ENCODE results near the gene SLC6A12. TPM values are rescaled to one million over a fixed set of nuclear protein-coding genes. Genes with fewer than 3 reads are reported as not detected.
A peak's percentile ranks its signal among the peaks of the same experiment; 100 is the strongest.

The SLC6A12 gene
- total RNA-seq, 1 donor from 2014 or later = 0.64 TPM

DNA sequence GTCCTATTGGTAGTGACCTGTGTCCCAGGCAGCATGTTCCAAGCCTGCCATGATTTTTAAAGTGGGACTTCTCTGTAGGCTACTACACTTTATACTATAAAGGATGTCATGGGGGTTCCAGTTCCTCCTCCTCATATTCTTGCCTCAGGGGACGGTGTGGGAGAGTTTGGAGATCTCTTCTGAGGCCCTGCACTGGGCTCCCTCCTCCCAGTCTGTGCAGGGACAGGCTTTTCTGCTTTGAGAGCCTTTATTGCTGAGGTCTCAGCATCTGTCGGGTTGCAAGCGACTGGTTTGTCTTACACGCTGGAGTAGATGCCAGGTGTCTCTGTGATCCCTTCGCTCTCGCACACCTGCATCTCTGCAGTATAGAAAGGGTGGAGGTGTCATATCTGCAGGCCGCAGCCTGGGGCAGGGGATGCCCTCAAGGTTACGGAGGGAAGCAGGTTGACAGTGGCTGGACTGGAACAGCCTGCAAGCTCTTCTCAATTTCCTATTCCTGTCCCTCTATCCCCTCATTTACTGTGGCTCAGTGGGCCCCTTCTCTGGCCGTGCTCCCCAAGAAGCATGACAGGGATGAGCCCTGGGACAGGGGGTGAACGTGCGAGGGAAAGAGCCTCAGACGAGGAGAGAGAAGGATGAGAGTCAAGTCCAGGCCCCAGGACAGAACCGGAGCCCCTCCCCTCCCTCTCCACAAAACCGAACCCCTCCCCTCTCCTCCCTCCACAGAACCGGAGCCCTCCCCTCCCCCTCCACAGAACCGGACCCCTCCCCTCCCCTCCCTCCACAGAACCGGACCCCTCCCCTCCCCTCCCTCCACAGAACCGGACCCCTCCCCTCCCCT lies 51.3 kb downstream of the SLC6A12 start:
- peaks cover 14% of the 10 kb centered on the region for H3K27me3 Mint-ChIP-seq (ENCODE audit: unreplicated experiment)
- peak overlapping the region; percentile 72 for H3K27ac Mint-ChIP-seq (ENCODE audit: unreplicated experiment)
- no peak for TF ChIP-seq CTCF (IDR thresholded peaks at IDR 0.05; ENCODE audit: partially characterized antibody, unreplicated experiment)
- H3K9me3 Mint-ChIP-seq (ENCODE audit: unreplicated experiment) = peaks cover 12% of the 10 kb centered on the region
- DNase-seq = peak; percentile 63
- H3K36me3 Mint-ChIP-seq (ENCODE audit: unreplicated experiment) = peaks cover 5% of the 10 kb centered on the region
- peaks cover 50% of the 10 kb centered on the region for H3K4me1 Mint-ChIP-seq (ENCODE audit: low read depth, unreplicated experiment)
- no peak overlapping the region for H3K4me3 Mint-ChIP-seq (ENCODE audit: unreplicated experiment)

DNA sequence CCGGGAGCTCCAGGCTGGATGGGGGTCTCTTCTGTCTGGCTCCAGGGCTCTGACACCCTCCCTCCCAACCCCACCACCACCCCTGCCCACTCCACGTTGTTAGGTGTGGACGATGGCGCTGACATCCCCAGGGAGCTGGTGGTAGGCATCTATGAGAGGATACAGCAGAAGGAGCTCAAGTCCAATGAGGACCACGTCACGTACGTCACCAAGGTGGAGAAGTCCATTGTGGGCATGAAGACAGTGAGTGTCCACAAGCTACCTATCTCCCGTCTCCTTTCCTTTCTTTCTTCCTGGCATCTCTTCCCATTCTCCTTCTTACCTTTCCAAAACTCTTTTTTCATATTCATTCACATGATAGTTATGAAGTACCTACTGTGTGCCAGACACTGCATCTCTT lies 52.1 kb downstream of the SLC6A12 start:
- Mint-ChIP-seq H3K36me3 (ENCODE audit: unreplicated experiment) (peaks cover 5% of the 10 kb centered on the region), H3K27me3 (ENCODE audit: unreplicated experiment) (peaks cover 18% of the 10 kb centered on the region), H3K4me1 (ENCODE audit: low read depth, unreplicated experiment) (peaks cover 47% of the 10 kb centered on the region), H3K27ac (ENCODE audit: unreplicated experiment) (peak overlapping the region; percentile 14), H3K9me3 (ENCODE audit: unreplicated experiment) (peaks cover 12% of the 10 kb centered on the region), H3K4me3 (ENCODE audit: unreplicated experiment) (no peak overlapping the region)
- TF ChIP-seq CTCF (IDR thresholded peaks at IDR 0.05; ENCODE audit: partially characterized antibody, unreplicated experiment) = no peak
- no peak for DNase-seq

- no peak for TF ChIP-seq CTCF (IDR thresholded peaks at IDR 0.05; ENCODE audit: partially characterized antibody, unreplicated experiment)
- Mint-ChIP-seq H3K4me3 (ENCODE audit: unreplicated experiment) (no peak overlapping the region), H3K27ac (ENCODE audit: unreplicated experiment) (no peak overlapping the region), H3K27me3 (ENCODE audit: unreplicated experiment) (peaks cover 16% of the 10 kb centered on the region), H3K36me3 (ENCODE audit: unreplicated experiment) (peaks cover 5% of the 10 kb centered on the region), H3K9me3 (ENCODE audit: unreplicated experiment) (peaks cover 12% of the 10 kb centered on the region), H3K4me1 (ENCODE audit: low read depth, unreplicated experiment) (peaks cover 43% of the 10 kb centered on the region)
- no peak for DNase-seq
Measured at GRCh38 chr12:160858-161257, 53.1 kb downstream of the SLC6A12 start.

GRCh38 chr12:159156-159782 lies 54.7 kb downstream of the SLC6A12 start:
- Mint-ChIP-seq H3K4me1 (ENCODE audit: low read depth, unreplicated experiment) (peaks cover 33% of the 10 kb centered on the region), H3K9me3 (ENCODE audit: unreplicated experiment) (peaks cover 16% of the 10 kb centered on the region), H3K27me3 (ENCODE audit: unreplicated experiment) (peaks cover 12% of the 10 kb centered on the region), H3K36me3 (ENCODE audit: unreplicated experiment) (no peaks in the 10 kb centered on the region), H3K4me3 (ENCODE audit: unreplicated experiment) (no peak overlapping the region), H3K27ac (ENCODE audit: unreplicated experiment) (peak overlapping the region; percentile 45)
- DNase-seq = no peak
- TF ChIP-seq CTCF (IDR thresholded peaks at IDR 0.05; ENCODE audit: partially characterized antibody, unreplicated experiment) = no peak

GRCh38 chr12:157644-158043 lies 56.3 kb downstream of the SLC6A12 start:
- Mint-ChIP-seq H3K27ac (ENCODE audit: unreplicated experiment) (no peak overlapping the region), H3K9me3 (ENCODE audit: unreplicated experiment) (peaks cover 19% of the 10 kb centered on the region), H3K4me3 (ENCODE audit: unreplicated experiment) (no peak overlapping the region), H3K27me3 (ENCODE audit: unreplicated experiment) (peaks cover 10% of the 10 kb centered on the region), H3K36me3 (ENCODE audit: unreplicated experiment) (no peaks in the 10 kb centered on the region), H3K4me1 (ENCODE audit: low read depth, unreplicated experiment) (peaks cover 41% of the 10 kb centered on the region)
- TF ChIP-seq CTCF (IDR thresholded peaks at IDR 0.05; ENCODE audit: partially characterized antibody, unreplicated experiment) = no peak
- no peak for DNase-seq

All from glutamatergic neuron (in vitro differentiated cells).